Measurements from ENCODE around the gene RPL18.
"Not testable (repeated sequence)": the region's sequence is repeated elsewhere in the genome, so short reads cannot be mapped to it uniquely, and the experiment has no call there.

The RPL18 gene

GRCh38 chr19:48644839-48645619 lies 26.1 kb upstream of the RPL18 start:
- DNase-seq (ENCODE audit: low spot score) = peak; percentile 80

GRCh38 chr19:48644355-48644754 lies 25.4 kb upstream of the RPL18 start:
- no peak for DNase-seq (ENCODE audit: low spot score)

- no peak for DNase-seq (ENCODE audit: low spot score)
Measured at GRCh38 chr19:48642862-48643261, 23.9 kb upstream of the RPL18 start.

GRCh38 chr19:48641850-48642249 lies 22.9 kb upstream of the RPL18 start:
- DNase-seq (ENCODE audit: low spot score) = no peak

GRCh38 chr19:48639483-48640375 lies 20.8 kb upstream of the RPL18 start:
- DNase-seq (ENCODE audit: low spot score) = no peak

- DNase-seq (ENCODE audit: low spot score) = peak; percentile 69
Measured at GRCh38 chr19:48638831-48639381, 19.9 kb upstream of the RPL18 start.

- peak; percentile 92 for DNase-seq (ENCODE audit: low spot score)
Measured at GRCh38 chr19:48637948-48638830, 19.2 kb upstream of the RPL18 start.

- peak; percentile 99 for DNase-seq (ENCODE audit: low spot score)
Measured at GRCh38 chr19:48637449-48637947, 18.5 kb upstream of the RPL18 start.

GRCh38 chr19:48636859-48637448 lies 18.0 kb upstream of the RPL18 start, which contains the start of gene DBP:
Gene DBP (minus strand): TSS chr19:48637379. CDS start chr19:48636994, 385 bp downstream.
- DNase-seq (ENCODE audit: low spot score) = peak; percentile 83

GRCh38 chr19:48635966-48636858 lies 17.2 kb upstream of the RPL18 start:
- peak; percentile 62 for DNase-seq (ENCODE audit: low spot score)

GRCh38 chr19:48635263-48635965 lies 16.4 kb upstream of the RPL18 start:
- peak; percentile 87 for DNase-seq (ENCODE audit: low spot score)

- peak; percentile 95 for DNase-seq (ENCODE audit: low spot score)
Measured at GRCh38 chr19:48634424-48635262, 15.7 kb upstream of the RPL18 start.

- DNase-seq (ENCODE audit: low spot score) = no peak
Measured at GRCh38 chr19:48634036-48634342, 15.0 kb upstream of the RPL18 start.

GRCh38 chr19:48633148-48634035 lies 14.4 kb upstream of the RPL18 start:
- no peak for DNase-seq (ENCODE audit: low spot score)

GRCh38 chr19:48632692-48633147 lies 13.7 kb upstream of the RPL18 start:
- no peak for DNase-seq (ENCODE audit: low spot score)

- DNase-seq (ENCODE audit: low spot score) = not testable (repeated sequence)
Measured at GRCh38 chr19:48632286-48632685, 13.3 kb upstream of the RPL18 start.

- DNase-seq (ENCODE audit: low spot score) = no peak
Measured at GRCh38 chr19:48631225-48631624, 12.2 kb upstream of the RPL18 start.
